ENCODE results near the gene SET.
"Not testable (repeated sequence)": the region's sequence is repeated elsewhere in the genome, so short reads cannot be mapped to it uniquely, and the experiment has no call there.

Gene SET, protein sequence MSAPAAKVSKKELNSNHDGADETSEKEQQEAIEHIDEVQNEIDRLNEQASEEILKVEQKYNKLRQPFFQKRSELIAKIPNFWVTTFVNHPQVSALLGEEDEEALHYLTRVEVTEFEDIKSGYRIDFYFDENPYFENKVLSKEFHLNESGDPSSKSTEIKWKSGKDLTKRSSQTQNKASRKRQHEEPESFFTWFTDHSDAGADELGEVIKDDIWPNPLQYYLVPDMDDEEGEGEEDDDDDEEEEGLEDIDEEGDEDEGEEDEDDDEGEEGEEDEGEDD

DNA sequence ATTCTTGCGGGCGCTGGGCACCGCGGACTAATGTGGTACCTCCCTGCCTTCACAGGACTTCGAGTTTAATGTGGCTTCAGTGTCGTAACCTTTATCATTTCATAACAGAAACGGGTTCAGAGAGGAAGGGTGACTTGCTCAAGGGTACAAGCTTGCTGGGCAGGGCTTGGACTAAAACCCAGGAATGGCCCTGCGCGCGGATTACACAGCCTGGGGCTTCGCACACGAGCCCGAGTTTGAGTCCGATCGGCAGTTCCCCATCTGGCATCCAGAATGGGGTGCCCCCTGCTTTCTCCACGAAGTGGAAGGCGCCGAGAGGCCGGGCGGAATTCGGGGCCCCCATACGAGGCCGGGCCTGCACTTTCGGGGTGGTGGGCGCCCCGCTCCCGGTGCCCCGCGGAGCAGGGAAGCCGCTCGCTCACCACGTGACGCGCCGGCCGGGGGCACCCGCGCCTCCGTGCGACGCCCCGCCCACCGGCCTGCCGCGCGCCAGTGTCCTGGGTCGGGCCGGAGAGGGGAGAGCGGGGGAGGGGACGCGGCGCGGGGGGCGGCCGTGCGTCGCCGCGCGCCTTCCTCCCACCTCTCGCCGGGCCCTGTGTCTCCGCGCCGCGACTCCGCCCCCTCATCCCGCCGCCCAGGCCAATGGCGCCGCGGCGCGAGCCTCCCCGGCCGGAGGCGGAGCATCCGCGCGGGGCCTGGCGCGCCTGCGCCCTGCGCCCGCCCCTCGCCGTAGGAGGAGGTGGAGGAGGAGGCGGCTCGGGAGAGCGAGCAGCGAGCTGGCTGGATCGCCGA lies at the start of gene SET:
SET (plus strand) TSS at position 722 of the 792 bp plus-strand sequence. CDS start 361 bp downstream, outside the sequence.
- DNase-seq: peak; percentile 99

DNA sequence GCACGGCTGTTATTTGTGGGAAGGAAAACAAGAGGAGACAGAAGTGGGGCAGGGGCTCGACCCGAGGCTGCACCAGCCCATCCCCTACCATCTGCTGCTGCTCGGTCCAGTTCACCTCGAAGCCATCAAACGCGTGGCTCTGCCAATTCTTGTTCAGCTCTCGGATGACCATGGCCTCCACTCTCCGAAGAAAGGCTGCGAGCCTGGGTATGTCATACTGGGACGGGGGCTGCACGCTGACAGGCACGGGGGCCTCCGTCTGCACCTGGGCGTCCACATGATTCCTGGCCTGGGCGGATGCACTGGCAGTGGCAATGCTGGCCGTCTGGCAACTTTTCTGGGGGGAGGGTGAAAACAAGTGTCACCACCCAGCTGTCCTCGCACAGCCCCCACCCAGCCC lies 48.4 kb upstream of the SET start:
- DNase-seq: no peak

DNA sequence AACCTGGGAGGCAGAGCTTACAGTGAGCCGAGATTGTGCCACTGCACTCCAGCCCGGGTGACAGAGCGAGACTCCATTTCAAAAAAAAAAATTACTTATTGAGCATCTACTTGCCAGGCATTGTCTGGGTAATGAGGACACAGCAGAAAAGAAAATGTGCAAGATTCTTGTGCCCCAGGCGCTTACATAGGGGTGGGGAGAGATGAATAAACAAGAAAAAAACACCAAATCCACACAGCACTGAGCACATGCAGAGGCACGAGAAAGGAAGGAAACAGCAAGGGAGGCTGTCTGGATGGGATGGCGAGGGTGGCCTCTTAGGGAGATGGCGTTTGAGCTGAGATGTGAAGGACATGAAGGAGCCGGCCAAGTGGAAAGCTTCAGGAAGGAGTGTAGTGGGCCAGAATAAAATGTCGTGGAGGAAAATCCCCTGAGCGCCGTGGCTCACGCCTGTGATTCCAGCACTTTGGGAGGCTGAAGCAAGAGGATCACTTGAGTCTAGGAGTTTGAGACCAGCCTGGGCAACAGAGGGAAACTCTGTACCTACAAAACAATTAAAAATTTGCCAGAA lies 46.3 kb upstream of the SET start:
- DNase-seq: no peak

DNA sequence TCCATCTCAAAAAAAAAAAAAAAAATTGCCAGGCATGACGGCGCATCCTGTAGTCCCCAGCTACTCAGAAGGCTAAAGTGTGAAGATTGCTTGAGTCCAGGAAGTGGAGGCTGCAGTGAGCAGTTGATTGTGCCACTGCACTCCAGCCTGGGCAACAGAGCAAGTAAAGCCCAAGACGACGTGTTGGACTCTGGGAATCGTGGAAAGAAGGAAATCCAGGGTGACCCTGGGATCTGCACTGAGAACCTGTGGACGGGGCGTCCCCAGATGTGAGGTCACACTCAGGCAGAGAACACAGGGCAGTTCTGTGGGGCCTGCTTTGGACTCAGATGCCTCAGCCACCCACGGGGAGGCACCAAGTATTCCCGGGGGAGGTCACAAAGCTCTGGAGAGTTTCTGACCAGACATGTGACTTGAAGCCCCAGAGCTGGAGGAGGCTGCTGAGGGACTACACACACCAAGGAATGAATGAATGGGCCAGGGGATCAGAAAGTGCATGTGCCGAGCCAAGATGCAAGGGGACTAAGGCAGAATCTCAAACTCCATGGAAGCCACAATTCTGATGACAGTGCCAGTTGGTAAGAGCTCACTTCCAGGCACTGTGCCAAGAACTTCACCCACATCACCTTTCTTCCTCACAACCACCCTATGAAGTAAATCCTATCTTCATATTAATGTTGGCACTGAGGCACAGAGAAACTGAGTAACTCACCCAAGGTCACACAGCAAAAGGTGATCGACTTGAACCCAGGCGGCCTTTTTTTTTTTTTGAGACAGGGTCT lies 45.3 kb upstream of the SET start:
- peak; percentile 18 for DNase-seq

DNA sequence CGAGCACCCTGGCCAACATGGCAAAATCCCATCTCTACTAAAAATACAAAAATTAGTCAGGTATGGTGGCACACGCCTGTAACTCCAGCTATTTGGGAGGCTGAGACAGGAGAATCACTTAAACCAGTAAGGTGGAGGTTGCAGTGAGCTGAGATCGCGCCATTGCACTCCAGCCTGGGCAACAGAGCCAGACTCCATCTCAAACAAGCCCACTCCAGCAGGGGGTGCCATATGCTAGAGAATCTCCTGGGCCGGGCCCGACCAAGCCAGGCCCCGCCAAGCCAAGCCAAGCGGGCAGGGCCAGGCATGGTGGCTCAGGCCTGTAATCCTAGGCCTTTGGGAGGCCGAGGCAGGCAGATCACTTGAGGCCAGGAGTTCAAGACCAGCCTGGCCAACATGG lies 40.8 kb upstream of the SET start:
- not testable (repeated sequence) for DNase-seq

DNA sequence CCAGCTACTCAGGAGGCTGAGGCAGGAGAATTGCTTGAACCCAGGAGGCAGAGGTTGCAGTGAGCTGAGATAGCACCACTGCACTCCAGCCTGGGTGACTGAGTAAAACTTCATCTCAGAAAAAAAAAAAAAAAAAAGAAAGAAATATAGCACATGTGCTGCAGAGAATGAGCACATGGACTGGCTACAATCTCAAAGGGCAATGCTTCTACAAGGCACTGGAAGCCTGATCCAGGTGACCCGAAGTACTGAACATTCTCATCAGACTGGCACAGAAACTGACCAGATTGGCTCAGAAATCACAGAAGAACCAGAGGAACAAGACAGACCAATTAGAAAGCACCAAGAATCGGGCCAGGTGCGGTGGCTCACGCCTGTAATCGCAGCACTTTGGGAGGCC lies 37.2 kb upstream of the SET start:
- no peak for DNase-seq

DNA sequence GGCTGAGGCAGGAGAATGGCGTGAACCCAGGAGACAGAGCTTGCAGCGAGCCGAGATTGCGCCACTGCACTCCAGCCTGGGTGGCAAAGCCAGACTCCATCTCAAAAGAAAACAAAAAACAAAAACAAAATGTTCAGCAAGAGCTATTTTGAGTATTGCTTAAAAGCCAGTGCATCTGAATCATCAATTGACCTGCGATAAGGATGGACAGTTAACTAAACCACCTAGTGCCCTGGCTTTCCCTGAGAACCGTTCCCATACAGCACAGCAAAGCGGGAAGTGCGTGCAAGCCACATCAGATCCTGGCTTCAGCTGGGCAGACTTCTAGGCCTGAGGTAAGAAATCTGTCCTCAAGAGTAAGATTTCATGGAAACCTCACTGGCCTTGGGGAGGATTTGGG lies 35.1 kb upstream of the SET start:
- DNase-seq: no peak

DNA sequence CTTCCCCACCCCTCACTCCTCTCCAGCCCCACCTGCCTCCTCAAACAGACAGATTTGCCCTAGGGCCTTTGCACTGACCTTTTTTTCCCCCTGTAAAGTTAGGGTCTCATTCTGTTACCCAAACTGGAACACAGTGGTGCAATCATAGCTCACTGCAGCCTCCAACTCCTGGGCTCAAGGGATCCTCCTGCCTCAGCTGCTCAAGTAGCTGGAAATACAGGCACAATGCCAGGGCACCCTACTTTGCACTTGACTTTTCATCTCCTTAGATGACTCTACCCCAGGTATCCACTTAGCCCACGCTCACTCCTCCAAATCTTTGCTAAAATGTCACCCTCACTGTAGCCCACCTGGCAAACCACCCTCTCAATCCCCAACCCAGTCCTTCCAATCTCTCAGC lies 34.5 kb upstream of the SET start:
- DNase-seq: no peak

DNA sequence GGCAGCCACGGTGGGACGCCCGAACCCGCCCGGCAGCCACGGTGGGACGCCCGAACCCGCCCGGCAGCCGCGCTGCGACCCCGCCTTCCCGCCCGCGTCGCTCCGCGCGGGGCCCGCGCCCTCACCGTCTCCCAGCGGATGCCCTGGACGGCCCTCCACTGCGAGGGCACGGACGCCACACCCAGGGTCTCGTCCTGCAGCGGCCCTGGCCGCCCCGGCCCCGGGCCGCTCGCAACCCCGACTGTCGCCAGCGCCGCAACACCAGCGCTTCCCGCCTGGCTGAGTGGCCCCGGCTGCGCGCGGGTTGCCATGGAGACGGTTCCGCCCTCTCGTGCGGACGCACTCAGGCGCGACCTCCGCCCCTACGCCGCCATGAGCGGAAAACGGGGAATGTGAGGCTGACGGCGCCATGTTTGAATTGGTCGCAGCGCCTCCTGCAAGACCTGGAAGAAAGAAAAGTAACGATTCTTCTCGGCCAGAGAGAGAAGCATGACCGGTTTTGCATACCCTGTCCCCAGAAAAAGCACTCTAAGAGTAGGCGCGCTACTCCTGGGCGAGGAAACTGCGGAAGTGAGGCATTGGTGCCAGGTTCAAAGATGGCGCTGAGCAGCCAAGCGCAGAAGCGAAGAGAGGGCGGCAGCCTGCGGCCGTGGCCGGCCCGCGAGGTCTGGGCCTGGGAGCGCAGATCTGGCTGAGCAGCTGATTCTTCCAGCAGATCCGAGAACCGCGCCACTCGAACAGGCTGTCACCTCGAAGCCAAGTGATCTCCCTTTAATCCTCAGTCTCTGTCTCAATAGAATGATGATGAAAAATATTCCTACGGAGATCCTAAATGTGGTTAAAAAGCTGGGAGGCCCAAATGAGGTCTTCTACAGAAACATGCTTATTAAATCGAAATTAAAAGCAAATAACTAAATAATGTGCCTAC lies 32.3 kb upstream of the SET start, which contains the start of gene DYNC2I2:
DYNC2I2 (minus strand) TSS at position 432 of the 928 bp plus-strand sequence; CDS start at position 311, 121 bp downstream.
- DNase-seq: peak; percentile 93

DNA sequence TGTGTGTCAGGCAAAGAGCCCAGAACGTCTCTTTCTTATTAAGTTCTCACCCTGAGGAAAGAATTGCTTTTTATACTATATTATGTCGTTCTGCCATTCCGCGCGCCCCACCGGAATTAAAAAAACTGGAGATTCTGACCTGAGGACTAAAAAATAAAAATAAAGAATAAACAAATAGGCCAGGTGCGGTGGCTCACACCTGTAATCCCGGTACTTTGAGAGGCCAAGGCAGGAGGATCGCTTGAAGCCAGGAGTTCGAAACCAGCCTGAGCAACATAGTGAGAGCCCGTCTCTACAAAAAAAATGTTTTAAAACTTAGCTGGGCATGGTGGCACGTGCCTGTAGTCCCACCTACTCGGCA lies 31.7 kb upstream of the SET start:
- no peak for DNase-seq

DNA sequence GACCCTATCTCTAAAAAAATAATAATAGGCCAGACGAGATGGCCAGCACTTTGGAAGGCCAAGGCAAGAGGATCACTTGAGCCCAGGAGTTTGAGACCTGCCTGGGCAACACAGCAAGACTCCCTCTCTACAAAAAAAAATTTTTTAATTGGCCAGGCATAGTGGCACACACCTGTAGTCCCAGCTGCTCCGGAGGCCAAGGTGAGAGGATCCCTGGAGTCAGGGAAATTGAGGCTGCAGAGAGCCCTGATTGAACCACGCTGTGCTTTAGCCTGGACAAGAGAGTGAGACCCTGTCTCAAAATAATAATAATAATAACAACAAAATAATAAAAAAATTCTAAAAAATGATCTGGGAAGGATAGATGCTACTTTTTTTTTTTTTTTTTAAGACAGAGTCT lies 31.2 kb upstream of the SET start:
- no peak for DNase-seq

DNA sequence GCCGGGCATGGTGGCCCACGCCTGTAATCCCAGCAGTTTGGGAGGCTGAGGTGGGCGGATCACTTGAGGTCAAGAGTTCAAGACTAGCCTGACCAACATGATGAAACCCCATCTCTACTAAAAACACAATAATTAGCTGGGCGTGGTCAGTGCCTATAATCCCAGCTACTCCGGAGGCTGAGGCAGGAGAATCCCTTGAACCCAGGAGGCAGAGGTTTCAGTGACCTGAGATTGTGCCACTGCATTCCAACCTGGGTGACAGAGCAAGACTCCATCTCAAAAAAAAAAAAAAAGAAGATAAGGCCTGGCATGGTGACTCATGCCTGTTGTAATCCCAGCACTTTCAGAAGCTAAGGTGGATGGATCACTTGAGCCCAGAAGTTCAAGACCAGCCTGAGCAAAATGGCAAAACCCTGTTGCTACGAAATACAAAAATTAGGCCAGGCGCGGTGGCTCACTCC lies 22.5 kb upstream of the SET start:
- DNase-seq: not testable (repeated sequence)

DNA sequence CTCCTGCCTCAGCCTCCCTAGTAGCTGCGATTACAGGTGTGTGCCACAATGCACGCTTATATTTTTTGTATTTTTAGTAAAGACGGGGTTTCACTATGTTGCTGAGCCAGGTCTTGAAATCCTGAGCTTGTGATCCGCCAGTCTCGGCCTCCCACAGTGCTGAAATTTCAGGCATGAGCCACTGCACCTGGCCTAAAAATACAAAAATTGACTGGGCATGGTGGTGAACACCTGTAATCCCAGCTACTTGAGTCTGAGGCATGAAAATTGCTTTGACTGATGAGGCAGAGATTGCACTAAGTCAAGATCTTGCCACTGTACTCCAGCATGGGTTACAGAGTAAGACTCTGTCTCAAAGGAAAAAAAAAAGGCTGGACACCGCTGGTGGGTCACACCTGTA lies 19.2 kb upstream of the SET start:
- DNase-seq: no peak

DNA sequence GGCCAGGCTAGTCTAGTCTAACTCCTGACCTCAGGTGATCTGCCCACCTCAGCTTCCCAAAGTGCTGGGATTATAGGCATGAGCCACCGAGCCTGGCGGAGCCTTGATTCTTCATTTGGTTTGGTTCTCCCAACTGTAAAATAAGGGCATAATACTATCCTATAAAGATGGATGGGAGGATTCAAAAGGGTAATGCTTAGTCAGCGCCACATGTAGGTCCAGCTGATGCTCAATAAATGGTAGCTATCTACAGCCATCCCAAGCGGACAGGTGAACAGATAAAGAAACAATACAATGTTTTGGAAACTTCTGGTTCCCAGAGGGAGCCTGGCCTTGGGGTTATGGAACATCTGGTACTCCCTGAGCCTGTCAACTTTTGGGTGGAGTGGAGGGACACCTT lies 13.6 kb upstream of the SET start:
- no peak for DNase-seq

DNA sequence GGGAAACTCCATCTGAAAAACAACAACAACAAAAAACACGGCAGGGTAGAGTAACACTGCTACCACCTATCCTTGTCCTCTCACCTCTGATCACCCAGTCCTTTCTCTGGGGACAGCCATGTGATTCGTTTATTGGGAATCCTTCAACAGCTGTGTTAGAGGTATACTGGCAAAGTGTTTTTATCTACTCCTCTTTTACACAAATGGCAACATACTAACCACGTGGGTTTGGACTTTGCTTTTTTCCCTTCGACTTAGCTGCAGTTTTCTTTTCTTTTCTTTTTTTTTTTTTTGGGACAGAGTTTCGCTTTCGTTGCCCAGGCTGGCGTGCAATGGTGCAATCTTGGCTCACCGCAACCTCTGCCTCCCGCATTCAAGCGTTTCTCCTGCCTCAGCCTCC lies 11.2 kb upstream of the SET start:
- DNase-seq: no peak

DNA sequence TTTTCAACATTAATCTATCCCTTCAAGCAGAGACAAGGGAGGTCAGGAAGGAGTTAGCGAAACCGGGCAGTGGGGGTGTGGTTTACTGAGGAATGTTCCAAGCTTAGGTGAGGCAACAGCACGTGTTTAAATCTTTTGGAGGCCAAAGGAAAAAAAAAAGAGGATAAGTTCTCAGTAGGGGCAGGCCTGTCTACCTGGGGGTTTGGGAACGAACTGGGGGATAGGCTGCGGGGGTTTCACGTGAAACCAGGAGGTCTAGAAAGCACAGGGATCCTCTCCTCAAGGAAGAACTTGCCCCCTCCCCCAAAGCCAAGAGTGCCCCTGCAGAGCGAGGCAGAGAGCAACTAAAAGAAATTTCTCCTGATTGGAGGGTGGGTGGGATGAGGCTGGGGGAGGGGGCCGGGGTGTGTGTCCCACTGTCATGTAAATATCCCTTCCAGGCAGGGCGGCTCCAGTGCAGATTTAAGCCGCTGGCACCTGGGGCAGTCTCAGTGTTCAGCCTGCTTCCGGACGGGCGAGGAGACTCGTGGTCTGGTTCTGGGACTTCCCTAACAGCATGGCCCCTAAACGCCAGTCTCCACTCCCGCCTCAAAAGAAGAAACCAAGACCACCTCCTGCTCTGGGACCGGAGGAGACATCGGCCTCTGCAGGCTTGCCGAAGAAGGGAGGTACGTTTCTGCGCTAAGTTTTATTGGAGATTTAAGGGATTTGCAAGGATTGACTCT lies 5.5 kb upstream of the SET start:
- DNase-seq: no peak

DNA sequence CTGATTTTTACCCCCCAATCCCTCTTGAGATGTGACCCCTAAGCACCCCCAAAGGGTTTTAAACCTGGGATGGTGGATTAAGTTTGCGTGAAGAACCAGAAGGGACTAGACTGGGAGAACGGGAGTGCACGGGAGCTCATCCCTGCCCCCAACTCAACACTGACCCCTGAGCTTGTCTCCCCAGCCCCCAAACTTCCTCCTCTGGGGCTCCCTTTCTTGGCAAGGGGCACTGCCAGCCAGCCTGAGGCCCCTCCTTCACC lies 5.0 kb upstream of the SET start:
- DNase-seq: no peak

DNA sequence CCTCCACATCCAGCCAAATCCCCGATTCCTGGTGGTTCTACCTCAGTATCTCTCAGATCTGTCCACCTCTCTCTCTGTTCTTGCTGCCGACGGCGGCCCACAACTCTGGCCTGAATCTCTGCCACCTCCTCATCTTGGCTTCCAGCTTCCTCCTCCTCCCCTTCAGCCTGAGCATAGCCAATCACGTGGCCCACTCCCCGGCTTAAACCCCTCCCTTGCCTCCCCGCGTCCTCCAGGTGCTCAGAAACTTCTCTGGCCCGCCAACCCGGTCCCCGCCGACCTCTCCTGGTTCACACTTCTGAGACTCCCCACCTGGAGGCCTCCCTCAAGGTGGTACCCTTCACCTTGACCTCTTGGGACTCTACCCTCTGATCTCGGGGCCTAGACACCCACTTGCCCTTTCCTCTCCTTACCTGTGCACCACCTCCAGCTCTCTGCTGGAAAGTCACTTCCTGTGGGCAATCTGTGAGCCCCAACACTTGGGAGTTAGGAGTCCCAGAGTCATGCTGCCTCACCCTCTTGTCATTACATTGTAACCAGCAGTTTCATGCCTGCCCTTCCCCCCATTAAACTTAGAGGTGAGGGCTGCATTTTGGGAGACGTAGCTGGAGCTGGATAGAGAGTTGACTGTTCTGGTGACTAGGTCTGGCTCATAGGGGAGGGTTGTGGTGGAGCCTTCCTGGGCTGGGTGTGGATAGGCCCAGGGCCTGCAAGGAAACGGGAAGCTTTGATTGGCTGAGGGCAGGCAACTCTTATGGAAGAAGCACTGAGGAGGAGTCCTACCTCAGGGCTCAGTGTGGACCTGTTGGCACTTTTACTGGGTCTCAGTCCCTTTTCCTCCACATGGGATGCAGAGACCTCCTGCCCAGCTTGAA lies 4.5 kb upstream of the SET start:
- no peak for DNase-seq

DNA sequence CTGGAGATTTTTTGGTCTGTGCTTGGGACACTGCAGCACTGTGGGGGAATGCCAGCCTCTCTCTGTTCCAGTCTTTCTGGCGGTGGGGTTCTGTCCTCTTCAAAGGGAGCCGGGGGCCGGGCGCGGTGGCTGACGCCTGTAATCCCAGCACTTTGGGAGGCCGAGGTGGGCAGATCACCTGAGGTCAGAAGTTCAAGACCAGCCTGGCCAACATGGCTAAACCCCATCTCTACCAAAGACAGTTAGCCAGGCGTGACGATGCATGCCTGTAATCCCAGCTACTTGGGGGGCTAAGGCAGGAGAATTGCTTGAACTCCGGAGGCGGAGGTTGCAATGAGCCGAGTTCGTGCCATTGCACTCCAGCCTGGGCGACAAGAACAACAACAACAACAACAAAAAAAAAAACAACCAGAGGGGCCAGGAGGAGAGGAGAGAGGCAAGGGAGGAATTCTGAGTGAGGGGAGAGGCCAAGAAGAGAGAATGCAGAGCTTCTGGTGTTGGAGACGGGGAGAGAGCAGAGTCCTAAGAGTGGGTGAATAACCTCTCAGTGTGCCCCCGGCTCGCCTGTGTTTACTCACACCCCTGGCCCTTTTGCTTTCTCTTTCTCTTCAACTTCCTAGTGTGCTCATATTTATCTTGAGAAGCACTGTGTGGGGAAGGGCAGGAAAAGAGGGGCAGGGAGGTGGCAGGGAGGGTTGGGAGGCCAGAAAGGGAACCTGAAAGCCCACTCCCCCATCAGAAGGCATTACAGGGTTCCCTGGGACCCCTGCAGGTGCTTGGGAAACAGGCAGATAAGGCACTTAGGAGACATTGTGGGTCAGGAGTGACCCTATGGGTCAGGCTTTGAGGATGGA lies 3.2 kb upstream of the SET start:
- no peak for DNase-seq

DNA sequence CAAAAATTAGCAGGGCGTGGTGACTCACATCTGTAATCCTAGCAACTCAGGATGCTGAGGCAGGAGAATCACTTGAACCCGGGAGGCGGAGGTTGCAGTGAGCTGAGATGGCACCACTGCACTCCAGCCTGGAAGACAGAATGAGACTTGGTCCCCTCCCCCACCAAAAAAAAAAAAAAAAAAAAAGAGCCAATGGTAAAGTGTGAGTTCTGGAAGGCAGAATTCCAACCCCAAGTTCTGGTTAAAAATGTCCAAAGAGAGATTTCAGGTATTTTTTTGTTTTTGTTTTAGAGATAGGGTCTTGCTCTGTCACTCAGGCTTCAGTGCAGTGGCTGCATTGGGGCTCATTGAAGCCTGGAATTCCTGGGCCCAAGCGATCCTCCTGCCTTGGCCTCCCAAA lies 1.6 kb upstream of the SET start:
- DNase-seq: no peak
